ENCODE measurements around the gene GLI3.
A peak's percentile ranks its signal among the peaks of the same experiment; 100 is the strongest.

GLI3 gene

GRCh38 chr7:41948503-41948902 is 288.5 kb downstream of the GLI3 start:
- no peak for TF ChIP-seq CTCF (IDR thresholded peaks at IDR 0.05; ENCODE audit: low read depth, low read length)
- DNase-seq: no peak
- peaks cover 16% of the 10 kb centered on the region for H3K27me3 ChIP-seq (ENCODE audit: insufficient read depth, low read depth, severe bottlenecking)

GRCh38 chr7:41943094-41943577 is 293.9 kb downstream of the GLI3 start:
- Histone ChIP-seq H3K4me3 (ENCODE audit: low read depth, low read length) (no peak overlapping the region), H3K27ac (no peak overlapping the region)

More at GRCh38 chr7:41948503-41948902, 288.5 kb downstream of the GLI3 start:
- H3K36me3 ChIP-seq: no peaks in the 10 kb centered on the region
- H3K27ac ChIP-seq: no peak overlapping the region
- H3K9me3 ChIP-seq (ENCODE audit: severe bottlenecking): no peaks in the 10 kb centered on the region
- no peak overlapping the region for H3K4me3 ChIP-seq (ENCODE audit: low read depth, low read length)

GRCh38 chr7:41942468-41943093 is 294.4 kb downstream of the GLI3 start:
- Histone ChIP-seq H3K27ac (no peak overlapping the region), H3K4me3 (ENCODE audit: low read depth, low read length) (no peak overlapping the region), H3K9me3 (ENCODE audit: severe bottlenecking) (no peaks in the 10 kb centered on the region), H3K27me3 (ENCODE audit: insufficient read depth, low read depth, severe bottlenecking) (peaks cover 35% of the 10 kb centered on the region), H3K36me3 (no peaks in the 10 kb centered on the region)
- no peak for TF ChIP-seq CTCF (IDR thresholded peaks at IDR 0.05; ENCODE audit: low read depth, low read length)
- no peak for DNase-seq

More at GRCh38 chr7:41943094-41943577, 293.9 kb downstream of the GLI3 start:
- peak; percentile 71 for DNase-seq
- Histone ChIP-seq H3K9me3 (ENCODE audit: severe bottlenecking) (no peaks in the 10 kb centered on the region), H3K36me3 (no peaks in the 10 kb centered on the region), H3K27me3 (ENCODE audit: insufficient read depth, low read depth, severe bottlenecking) (peaks cover 35% of the 10 kb centered on the region)
- peak; percentile 94 for TF ChIP-seq CTCF (IDR thresholded peaks at IDR 0.05; ENCODE audit: low read depth, low read length)

- Histone ChIP-seq H3K27ac (no peak overlapping the region), H3K9me3 (ENCODE audit: severe bottlenecking) (no peaks in the 10 kb centered on the region), H3K4me3 (ENCODE audit: low read depth, low read length) (no peak overlapping the region), H3K27me3 (ENCODE audit: insufficient read depth, low read depth, severe bottlenecking) (peaks cover 29% of the 10 kb centered on the region), H3K36me3 (no peaks in the 10 kb centered on the region)
- DNase-seq: peak; percentile 67
- TF ChIP-seq CTCF (IDR thresholded peaks at IDR 0.05; ENCODE audit: low read depth, low read length): peak; percentile 80
These were observed 296.2 kb downstream of the GLI3 start for GRCh38 chr7:41940760-41941343.

GRCh38 chr7:41938371-41938770 is 298.6 kb downstream of the GLI3 start:
- no peaks in the 10 kb centered on the region for H3K36me3 ChIP-seq
- no peak for TF ChIP-seq CTCF (IDR thresholded peaks at IDR 0.05; ENCODE audit: low read depth, low read length)
- H3K27ac ChIP-seq: no peak overlapping the region
- no peak overlapping the region for H3K4me3 ChIP-seq (ENCODE audit: low read depth, low read length)
- H3K27me3 ChIP-seq (ENCODE audit: insufficient read depth, low read depth, severe bottlenecking): peaks cover 19% of the 10 kb centered on the region
- no peak for DNase-seq
- no peaks in the 10 kb centered on the region for H3K9me3 ChIP-seq (ENCODE audit: severe bottlenecking)
